H1 (cell line): Measurements from ENCODE around the gene TEX11.

Source experiments
- TEAD4 ChIP-seq: IDR thresholded peaks from 2 replicates; pipeline ENCODE4 v1.6.1; 2012; ENCODE audit warnings: low read depth, low read length, inconsistent platforms, mixed read lengths
- TF ChIP-seq, protein P1 (sequence below): IDR thresholded peaks from 2 replicates; pipeline ENCODE4 v1.6.1; 2012; ENCODE audit warnings: inconsistent platforms

- TF ChIP-seq, protein P1, sequence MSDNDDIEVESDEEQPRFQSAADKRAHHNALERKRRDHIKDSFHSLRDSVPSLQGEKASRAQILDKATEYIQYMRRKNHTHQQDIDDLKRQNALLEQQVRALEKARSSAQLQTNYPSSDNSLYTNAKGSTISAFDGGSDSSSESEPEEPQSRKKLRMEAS = no peak
- no peak for TF ChIP-seq TEAD4
Measured at GRCh38 chrX:70621743-70622142, 286.8 kb downstream of the TEX11 start.
